Eye (tissue), 1 donor: Measurements from ENCODE around the gene PLD5.

Experiments
- DNase-seq: peaks from one replicate; pipeline ENCODE4 v3.0.0-alpha.2; 2015

Gene PLD5

DNA sequence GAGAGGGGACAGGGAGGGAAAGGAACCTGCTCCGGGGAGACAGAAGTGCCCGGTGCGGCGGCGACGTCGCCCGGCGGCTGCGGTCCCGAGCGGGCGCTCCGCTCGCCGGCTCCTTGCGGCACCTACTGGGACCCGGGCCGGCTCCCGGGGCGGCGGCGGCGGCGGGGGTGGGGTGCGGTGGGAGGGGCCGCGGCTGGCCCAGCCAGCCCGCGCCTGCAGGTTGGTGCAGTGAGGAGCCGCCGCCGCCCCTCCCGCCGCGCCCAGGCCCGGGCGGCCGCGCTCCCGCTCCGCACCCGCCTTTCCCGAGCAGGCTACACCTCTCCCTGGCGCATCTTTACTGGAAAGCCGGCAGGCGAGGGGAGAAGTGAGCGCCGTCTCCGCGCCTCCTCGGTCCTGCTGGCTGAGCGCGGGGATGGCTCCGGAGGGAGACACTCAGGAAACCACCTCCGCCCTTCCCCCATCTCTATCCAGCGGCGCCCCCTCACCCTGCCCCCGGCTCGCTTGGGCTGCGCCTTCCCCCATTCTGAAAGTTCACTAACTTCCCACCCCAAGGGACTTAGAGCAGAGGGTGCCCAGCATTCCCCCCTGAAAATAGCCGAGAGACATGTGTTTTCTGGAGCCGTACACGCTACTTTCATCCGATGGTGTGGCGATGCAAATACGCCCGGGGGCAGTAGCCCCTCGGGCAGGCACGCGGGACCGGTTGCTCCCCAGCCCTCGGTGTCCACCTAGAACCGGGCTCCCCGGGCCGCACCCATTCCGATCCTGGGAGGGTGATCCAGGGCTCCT lies at the start of gene PLD5:
PLD5 (minus strand) TSS at position 127 of the 789 bp plus-strand sequence.
- peak; percentile 69 for DNase-seq

DNA sequence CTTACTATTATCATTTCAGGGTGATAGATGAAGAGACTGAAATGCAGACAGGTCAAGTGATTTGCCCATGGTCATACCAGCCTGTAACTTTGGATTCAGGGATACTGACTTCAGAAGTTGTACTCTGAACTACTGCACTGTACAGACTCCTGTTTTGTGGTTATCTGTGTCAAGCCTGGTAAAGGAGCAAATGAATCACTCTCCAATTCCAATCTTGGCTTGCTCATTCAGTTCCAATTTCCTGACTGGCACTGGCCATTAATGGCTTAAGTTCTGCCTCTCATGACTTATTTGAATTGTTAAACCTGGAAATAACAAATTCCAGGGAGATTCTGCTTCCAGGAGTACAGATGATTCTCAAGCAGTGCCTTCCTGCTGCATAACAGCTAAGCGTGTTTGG lies 45.4 kb upstream of the PLD5 start:
- no peak for DNase-seq

DNA sequence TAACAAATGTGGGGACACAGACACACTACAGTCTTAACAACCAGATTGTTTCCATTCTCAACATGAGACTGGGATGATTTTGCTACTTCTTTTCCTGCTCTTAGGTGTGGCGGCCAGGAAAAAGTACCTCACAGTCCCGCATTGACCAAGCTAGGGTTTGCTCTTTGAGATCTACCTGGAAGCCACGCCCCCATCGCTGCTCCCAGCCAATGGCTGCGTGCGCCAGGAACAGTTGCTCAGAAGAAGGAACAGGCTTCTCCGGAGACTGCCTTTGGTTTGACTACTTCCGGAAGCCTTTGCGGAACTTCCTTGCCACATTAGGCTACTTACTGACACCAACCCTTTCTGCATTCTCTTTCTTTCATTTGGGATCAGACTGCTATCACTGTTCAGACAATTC lies 44.2 kb upstream of the PLD5 start:
- DNase-seq: no peak

DNA sequence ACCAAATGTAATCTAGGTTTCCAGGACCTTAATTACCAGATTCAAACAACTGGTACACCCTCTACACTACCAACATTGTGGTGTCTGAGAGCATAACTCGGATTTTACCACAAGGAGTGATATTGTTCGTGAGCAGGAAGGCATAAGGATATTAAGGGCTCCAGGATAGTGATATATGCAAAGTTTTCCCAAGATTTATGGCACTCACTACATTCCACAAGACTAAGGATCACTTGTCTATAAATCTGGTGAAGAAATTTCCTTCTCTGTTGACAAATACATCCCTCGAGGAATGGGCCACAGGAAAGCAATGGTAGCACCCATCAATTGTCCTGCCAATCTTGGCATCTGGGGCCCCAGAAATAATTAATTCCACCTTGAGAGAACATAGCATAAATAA lies 43.1 kb upstream of the PLD5 start:
- DNase-seq: no peak

DNA sequence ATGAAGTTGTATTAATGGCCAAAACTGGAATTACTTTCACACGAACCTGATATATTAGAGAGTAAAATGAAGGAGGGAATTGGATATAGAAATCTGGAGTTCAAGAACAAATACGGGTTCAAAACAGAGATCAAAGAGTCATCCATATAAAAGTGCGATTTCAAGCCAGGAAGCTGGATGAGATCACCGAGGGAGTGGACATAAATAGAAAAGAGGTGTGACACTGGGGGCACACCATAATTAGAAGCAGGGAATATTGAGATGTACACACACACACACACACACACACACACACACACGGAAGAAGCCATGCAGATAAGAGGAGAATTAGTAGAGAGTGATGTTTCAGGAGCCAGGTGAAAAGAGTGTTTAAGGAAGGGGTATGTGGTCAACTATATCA lies 32.3 kb upstream of the PLD5 start:
- DNase-seq: no peak

DNA sequence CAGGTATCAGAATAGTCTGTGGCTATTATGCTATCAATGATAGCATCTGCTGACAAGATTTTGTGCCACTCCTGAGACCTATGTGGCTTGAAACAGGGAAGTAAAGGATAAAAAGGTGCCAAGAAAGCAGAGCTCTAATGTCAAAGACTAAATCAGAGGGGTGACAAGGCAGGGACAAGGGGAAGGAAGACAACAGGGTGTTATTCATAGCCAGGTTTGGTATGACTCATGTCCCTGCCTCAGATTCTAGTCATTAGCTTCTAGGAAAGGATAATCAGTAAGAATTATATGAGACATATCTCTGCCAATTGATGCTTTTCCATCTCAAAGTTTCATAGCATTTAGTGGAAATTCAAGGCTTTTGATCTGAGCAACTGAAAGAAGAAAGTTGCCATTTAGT lies 31.8 kb upstream of the PLD5 start:
- DNase-seq: no peak

DNA sequence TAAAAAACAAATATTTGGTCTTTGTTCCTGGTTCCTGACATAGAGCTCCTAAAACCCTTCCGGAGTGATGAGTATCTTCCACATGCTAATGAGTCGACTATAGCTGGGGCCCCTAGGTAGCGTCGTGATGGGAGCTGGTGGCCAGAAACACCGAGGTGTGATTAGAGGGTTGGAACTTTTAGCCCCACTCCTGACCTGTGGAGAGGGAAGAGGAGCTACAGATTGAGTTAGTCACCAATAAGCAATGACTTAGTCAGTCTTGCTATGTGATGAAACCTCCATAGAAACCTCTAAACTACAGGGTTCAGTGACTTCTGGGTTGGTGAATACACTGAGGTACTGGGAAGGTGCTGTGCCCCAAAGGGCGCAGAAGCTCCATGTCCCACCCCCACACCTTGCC lies 30.1 kb upstream of the PLD5 start:
- DNase-seq: no peak

DNA sequence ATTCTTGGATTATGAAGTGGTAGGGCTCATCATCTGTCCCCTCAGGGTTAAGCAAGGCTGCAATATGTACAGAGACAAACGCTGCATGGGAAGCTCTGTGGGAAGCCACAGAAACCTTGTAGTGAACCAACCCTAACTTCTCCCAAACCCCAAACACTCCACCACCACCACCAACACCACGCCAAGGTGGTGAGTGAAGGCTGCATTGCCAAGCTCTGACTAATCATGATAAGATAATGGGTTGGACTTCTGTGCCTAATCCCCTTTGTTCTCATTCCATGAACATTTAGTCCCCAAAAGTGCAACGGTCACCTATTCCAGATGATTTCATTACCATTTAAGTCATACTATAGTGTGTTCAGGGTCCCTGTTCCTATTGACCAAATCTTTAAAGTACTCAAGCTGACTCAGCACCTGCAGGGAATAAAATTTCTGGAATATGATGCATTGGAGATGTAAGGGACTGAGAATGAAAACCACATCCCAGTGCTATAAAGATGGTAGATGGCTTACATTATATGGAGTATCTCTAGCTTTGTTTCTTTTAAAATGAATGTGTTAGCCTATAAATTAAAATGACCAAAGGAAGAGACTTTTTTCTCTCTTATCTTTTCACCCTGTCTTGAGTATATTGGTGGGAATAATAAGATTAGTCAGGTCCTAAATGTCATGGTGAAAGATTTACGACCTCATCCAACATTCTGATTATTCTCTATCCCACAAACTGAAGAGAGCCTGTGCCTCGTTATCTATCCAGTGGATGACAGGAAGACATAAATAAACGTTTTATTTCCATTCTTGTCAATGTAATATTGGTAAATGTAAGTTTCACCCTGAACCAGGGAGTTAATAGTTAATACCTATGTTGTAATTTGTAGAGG lies 22.6 kb upstream of the PLD5 start:
- DNase-seq: no peak

DNA sequence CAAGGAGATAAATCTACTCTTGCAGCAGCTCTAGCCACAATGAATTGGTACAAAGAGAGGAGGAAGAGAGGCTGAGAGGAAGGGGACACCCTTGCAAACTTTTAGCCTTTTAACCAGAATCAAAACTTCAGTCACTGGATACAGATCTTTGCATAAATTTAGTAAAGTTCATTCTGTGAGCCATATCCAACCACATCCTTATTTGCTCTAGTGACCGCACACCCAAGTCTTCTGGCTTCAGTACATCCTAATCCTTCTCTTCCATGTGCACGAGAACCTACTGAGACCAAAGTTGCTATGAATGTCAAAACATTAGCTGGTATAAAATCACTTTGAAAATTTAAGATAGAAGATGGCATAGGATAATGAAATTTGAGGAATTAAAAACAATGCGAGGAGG lies 21.9 kb upstream of the PLD5 start:
- DNase-seq: no peak

DNA sequence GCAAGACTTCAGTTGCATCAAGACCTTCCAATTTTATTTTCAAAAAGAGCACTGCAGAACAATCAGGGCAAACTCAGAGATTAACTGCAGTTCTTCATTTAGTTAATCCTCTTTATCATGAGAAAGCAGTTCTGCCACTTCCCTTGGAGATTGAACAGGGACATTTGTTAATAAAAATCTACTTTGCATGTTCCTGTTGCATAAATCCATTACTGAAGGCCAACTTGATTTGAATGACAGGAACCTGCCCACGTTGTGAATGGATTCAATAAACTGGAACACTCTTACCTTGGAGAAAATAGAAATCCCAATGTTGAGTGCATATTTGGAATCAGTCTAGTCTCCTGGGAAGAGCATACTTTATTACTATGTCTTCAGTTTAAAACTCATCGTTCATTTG lies 19.6 kb upstream of the PLD5 start:
- DNase-seq: no peak

DNA sequence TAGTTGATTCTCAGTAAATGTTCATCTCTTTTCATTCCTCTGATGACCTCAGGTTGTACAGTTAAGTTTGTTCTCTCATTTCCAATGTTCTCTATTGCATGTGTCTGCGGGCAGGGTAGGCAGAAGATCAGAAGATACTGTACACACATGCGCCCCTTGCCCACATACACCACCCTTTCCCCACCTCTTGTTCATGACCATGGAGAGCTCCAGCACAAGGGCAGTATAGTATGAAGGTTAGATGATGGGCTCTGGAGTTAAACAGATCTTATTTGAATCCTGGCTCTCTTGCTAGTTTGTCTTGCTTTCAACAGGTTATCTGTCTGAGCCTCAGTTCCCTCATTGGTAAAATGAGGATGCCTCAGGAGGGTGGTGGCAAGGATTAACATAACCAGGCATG lies 17.8 kb upstream of the PLD5 start:
- DNase-seq: no peak

DNA sequence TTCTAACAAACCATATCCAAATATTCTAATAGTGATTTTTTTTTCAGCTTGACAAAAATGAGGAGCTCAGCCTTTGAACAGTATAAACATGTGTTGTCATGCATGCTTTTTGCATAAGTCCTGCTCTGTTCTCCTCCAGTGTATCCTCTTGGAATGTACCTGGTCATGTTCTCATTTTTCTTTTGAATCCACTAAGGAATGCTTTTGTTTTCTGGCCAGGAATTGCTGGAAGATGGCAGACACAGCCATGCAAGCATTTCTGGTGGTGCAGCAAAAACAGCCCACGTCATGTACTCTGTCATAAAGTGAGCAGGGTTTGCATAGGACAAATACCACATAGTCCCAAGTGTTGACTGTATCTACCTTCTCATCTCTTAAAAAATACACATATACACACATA lies 11.5 kb upstream of the PLD5 start:
- no peak for DNase-seq

DNA sequence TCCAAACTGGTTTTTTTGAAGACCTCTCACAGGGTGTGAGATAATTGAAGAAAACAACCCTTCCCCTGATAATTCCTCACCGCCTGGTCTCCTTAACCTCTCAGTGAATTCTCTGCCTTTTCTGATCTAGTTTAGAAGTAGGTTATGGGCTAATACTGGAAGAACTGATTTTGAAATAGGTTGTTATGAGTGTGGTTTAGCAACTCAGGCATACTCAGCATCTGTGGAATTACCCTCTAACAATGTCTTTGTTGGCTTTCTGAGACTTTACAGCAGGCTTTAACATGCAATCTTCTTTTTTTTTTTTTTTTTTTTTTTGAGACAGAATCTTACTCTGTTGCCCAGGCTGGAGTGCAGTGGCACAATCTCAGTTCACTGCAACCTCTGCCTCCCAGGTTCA lies 10.3 kb upstream of the PLD5 start:
- DNase-seq: no peak

DNA sequence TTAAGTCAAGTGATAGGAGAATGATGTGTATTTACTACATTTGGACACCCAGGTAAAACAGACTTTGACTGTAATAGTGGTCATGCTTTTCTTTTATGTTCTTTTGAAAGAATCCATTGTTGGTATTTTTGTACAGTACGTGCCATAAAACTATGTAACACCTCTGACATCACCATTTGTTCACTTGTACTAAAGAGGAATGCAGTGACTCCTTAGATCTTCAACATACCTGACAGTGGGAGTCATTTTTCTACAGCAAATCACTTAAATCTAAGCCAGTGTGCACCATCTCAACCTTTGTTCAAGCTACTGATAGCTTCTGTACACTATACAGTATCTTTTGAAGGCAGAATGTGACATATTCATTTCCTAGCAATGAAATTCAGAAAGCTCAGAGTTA lies 6.3 kb upstream of the PLD5 start:
- DNase-seq: no peak

DNA sequence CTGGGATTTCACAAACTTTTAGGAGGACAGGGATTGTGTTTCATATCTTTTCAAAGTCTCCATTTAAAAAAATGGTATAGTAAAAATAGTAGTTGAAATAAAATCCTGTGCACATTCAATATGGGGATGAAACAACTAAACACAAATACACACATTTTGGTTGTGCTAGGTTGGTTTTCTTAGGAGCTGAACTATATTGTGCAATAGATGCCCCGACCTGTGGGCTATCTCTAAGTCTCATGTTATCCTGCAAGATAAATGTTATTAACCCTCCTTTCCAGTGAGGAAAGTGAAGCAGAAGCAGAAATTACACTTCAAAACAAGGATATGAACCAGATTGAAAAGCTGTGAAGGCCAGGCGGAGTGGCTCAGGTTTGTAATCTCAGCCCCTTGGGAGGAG lies 1.3 kb upstream of the PLD5 start:
- no peak for DNase-seq

DNA sequence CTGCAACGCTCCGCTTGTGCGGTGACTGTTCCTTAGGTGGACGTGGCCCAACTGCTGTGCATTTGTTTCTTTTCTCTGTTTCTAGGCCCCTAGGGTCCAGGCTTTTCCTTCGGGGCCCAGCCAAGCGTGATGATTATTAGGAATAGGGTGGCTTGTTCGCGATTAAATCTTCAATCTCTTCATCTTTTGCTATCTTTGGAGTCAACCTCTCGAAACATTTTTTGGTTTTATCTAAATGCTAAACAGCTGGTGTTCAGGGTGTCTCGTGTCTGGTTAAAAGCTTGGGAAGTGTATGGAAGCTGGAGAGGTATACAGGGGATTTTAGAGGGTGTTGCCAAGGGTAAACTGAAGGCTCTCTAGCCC lies 844 bp upstream of the PLD5 start:
- peak; percentile 55 for DNase-seq

DNA sequence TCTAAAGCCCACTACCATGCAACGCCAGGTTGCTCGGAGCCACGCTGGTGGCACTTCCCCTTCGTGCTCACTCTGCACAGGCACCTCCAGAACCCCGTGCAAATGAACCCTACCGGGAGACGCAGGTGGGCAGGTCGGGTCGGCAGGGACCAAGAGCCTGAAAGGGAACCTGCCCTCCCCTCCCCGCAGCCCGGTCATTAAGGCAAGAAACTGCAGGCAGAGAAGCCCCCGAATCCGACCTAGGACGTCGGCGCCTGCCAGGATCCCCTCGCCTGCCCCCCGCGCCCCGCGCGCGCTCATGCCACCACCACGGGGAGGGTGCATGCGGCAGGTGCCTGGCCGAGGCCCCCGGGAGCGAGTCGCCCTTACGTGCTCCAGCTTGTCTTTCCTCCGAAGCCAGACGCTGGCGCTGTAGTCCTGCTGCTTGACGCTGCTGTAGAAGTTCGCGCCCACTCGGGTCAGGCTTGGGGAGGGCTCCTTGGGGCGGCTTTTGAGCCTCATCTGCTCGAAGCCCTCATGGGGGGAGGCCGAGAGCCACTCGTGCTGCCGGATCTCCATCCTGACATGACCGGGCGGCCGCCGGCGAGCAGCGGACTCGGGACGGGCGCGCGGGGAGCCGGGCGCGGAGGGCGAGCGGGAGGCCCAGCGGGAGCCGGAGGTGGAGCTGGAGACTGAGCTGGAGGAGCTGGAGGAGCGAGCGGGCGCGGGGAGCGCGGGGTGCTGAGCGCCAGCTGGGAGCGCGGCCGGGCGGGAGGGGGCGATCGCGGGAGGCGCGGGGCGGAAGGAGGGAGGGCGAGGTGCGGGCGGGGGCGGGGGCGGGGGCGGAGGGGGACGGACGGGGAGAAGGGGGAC lies 552 bp downstream of the PLD5 start:
- peak; percentile 81 for DNase-seq

DNA sequence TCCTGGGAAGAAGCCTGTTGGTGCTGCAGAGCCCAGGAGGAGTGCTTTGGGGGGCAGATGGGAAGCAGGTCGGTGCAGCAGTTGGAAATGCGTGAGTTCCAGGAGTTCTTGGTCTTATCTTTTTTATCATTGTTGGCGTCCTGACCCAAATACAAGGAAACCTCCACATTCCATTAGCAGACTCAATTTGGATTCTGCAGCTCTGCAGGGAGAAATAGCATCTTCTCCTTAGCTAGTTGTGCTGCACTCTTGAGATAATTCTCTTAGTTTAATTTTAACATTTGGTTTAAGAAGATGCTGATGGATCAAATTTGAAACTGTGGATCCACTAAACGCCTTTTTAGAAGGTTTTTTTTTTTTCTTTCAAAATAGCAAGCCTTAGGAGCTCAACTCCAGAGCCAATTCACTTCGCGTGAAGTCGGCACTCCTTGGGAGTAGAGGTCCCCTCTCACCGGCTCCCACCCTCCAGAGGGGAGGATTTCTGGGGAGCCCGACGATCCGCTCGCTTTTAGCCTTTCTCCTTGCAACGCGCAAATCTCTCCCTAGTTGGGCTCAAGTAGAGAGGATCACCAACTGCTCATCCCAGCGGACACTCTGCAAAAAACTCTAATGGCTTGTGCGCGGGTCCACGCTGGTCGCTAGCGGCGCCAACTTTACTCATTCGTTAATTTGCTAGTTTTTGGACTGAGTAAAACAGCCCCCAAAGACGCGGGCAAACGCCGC lies 1.3 kb downstream of the PLD5 start:
- DNase-seq: peak; percentile 34

DNA sequence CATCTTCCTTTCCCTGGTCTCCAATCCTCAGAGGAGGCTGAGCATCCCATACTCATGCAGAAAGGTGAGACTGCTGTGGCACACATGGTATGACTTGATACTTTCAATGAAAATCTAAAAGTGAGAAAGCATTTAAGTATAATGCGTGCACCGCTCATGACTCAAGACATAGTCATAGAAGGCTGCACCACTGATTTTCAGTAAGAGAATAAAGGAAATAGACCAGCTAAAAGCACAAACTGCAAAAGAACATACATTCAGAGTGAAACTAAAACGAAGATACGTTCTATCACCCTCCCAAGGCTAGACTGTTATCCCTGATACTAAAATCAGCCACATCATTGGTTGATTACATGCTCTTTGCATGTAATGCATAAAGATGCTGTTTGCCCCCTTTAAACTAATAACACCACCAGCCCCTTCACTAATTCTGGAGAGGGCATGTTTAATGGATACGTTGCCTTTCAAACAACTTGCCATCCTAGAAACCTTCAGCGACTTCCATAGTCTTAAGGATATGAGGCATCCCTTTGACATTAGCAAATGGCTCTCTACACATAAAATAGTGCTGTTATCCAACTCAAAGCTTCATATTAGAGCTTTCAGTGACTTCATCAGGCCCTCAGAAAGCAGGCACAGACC lies 2.1 kb downstream of the PLD5 start:
- DNase-seq: no peak

DNA sequence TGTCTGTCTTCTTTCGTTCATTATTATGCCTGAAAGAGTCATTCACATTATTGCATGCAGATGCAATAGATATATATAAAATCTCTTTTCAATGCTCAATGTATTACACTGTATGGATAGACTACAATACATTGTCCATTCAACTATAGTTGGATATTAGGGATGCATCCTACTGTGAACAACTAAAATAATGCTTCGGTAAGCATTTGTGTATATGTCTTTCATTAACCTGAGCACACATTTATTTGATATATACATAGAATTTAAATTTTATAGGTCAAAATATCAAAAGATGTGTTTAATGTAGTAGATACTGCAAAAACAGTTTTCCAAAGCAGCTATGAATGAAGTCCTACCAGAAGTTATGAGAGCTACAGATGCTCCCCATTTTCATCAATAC lies 8.9 kb downstream of the PLD5 start:
- no peak for DNase-seq

DNA sequence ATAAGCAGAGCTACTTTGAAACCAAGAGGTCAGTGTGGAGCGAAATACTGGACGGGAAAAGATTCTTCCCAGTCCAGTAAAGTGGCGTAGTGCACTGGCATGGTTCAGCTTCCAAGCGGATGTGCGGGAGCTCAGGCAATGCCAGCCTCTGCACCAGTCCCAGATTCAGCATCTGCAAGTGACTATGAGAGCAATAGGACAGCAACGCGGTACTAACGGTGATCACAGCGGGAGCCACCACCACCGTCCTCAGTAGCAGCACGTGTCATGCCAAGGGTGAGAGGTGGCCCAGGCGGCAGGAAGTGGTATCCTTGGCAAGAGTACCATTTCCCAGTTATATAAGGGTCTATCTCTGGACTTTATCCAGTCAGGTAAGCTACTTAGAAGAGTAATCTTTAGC lies 17.8 kb downstream of the PLD5 start:
- no peak for DNase-seq

DNA sequence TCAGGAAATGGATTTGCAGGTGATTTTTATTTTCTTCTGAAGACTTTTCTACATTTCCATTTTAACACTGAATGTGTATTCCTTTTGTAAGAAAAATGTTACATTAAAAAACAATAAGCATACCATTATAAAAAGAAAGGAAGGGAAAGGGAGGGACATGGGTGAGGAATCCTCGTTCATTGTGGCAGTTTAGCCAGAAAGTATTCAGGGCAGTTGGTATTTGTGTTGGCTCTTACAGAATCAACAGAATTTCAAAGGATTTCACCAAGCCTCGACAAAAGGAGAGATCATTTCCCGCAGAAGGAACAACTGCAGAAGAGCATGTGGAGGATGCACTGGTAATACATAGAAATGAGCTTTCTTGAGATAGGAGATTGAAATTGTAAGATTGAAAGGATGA lies 35.0 kb downstream of the PLD5 start:
- no peak for DNase-seq
